Ishikawa (cell line): ENCODE data around the gene PDE6B.

Experiments used
- CEBPB ChIP-seq: IDR thresholded peaks from 2 replicates; pipeline ENCODE4 v1.6.1; 2012
- CREB1 ChIP-seq: IDR thresholded peaks from 2 replicates; pipeline ENCODE4 v1.6.1; 2012; ENCODE audit warnings: low read depth
- EGR1 ChIP-seq: IDR thresholded peaks from 2 replicates; pipeline ENCODE4 v1.6.1; 2012
- EP300 ChIP-seq: IDR thresholded peaks from 2 replicates; pipeline ENCODE4 v1.6.1; 2012; ENCODE audit warnings: borderline replicate concordance
- FOXM1 ChIP-seq: IDR thresholded peaks from 2 replicates; pipeline ENCODE4 v1.6.1; 2012; ENCODE audit warnings: low read depth, borderline replicate concordance
- NFIC ChIP-seq: IDR thresholded peaks from 2 replicates; pipeline ENCODE4 v1.6.1; 2012
- RAD21 ChIP-seq: IDR thresholded peaks from 2 replicates; pipeline ENCODE4 v1.6.1; 2012; ENCODE audit warnings: low read depth
- TAF1 ChIP-seq: IDR thresholded peaks from 2 replicates; pipeline ENCODE4 v1.6.1; 2012; ENCODE audit warnings: low read depth, mild to moderate bottlenecking
- TCF12 ChIP-seq: IDR thresholded peaks from 2 replicates; pipeline ENCODE4 v1.6.1; 2012; ENCODE audit warnings: low read depth
- TEAD4 ChIP-seq: IDR thresholded peaks from 2 replicates; pipeline ENCODE4 v1.6.1; 2012
- YY1 ChIP-seq: IDR thresholded peaks from 2 replicates; pipeline ENCODE4 v1.6.1; 2012; ENCODE audit warnings: low read depth
- ZBTB7A ChIP-seq: IDR thresholded peaks from 2 replicates; pipeline ENCODE4 v1.6.1; 2012; ENCODE audit warnings: low read depth
- TF ChIP-seq, protein P1 (sequence below): IDR thresholded peaks from 2 replicates; pipeline ENCODE4 v1.6.1; 2012
- TF ChIP-seq, protein P2 (sequence below): IDR thresholded peaks from 2 replicates; pipeline ENCODE4 v1.6.1; 2012; ENCODE audit warnings: low read depth, mild to moderate bottlenecking
- TF ChIP-seq, protein P3 (sequence below): IDR thresholded peaks from 2 replicates; pipeline ENCODE4 v1.6.1; 2012

Gene PDE6B

DNA sequence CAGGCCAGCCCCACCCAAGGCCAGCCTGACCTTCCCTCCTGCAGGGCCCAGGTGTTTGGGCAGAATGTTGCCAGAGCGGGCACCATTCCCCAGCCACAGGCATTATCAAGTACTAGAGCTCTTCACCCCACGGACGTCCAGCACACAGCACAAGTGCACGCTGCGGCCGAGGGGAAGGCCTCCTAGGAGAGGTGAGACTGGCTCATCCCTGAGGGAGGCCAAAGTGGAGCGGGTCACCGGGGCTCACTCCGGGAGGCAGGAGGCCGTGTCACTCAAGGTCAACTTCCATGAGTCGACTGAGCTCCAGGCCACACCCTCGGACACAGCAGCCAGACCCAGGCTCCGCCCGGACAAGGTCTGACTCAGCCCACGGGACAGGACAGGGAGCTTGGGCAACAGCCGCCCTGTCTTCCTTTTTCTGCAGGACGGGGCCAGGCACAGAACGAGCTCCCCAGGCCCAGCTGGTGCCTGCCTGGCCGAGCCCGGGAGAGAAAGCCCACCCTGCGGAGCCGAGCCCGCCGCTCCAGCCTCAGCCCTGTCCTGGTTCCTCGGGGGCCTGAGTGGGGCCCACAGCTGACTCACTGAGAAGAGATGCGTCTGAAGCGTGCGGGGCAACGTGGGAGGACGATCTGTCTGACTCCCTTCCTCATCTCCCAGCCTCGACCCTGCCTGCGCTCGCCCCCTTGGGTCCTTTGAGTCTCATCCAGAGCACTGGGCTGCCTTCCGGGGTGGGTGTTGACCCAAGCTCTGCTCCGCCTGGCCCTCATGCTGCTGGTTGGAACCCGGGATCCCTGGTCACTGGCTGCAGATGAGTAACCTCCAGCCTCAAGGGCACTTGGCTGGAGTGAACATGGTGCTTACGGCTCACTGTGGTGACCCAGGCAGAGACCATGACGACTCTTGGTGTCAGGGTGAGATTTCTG, 61.9 kb downstream of the PDE6B start:
- TF ChIP-seq YY1, result no peak
- TF ChIP-seq ZBTB7A, result no peak
- no peak for TF ChIP-seq CREB1
- no peak for TF ChIP-seq TAF1
- TF ChIP-seq EP300, result no peak
- TF ChIP-seq CEBPB, result no peak
- TF ChIP-seq, protein P1, sequence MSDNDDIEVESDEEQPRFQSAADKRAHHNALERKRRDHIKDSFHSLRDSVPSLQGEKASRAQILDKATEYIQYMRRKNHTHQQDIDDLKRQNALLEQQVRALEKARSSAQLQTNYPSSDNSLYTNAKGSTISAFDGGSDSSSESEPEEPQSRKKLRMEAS, result no peak
- no peak for TF ChIP-seq TEAD4
- TF ChIP-seq TCF12, result no peak
- TF ChIP-seq, protein P2, sequence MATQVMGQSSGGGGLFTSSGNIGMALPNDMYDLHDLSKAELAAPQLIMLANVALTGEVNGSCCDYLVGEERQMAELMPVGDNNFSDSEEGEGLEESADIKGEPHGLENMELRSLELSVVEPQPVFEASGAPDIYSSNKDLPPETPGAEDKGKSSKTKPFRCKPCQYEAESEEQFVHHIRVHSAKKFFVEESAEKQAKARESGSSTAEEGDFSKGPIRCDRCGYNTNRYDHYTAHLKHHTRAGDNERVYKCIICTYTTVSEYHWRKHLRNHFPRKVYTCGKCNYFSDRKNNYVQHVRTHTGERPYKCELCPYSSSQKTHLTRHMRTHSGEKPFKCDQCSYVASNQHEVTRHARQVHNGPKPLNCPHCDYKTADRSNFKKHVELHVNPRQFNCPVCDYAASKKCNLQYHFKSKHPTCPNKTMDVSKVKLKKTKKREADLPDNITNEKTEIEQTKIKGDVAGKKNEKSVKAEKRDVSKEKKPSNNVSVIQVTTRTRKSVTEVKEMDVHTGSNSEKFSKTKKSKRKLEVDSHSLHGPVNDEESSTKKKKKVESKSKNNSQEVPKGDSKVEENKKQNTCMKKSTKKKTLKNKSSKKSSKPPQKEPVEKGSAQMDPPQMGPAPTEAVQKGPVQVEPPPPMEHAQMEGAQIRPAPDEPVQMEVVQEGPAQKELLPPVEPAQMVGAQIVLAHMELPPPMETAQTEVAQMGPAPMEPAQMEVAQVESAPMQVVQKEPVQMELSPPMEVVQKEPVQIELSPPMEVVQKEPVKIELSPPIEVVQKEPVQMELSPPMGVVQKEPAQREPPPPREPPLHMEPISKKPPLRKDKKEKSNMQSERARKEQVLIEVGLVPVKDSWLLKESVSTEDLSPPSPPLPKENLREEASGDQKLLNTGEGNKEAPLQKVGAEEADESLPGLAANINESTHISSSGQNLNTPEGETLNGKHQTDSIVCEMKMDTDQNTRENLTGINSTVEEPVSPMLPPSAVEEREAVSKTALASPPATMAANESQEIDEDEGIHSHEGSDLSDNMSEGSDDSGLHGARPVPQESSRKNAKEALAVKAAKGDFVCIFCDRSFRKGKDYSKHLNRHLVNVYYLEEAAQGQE, result no peak
- TF ChIP-seq FOXM1, result no peak
- TF ChIP-seq, protein P3, sequence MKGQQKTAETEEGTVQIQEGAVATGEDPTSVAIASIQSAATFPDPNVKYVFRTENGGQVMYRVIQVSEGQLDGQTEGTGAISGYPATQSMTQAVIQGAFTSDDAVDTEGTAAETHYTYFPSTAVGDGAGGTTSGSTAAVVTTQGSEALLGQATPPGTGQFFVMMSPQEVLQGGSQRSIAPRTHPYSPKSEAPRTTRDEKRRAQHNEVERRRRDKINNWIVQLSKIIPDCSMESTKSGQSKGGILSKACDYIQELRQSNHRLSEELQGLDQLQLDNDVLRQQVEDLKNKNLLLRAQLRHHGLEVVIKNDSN, result no peak
- TF ChIP-seq NFIC, result no peak
- TF ChIP-seq RAD21, result no peak
- TF ChIP-seq EGR1, result no peak

DNA sequence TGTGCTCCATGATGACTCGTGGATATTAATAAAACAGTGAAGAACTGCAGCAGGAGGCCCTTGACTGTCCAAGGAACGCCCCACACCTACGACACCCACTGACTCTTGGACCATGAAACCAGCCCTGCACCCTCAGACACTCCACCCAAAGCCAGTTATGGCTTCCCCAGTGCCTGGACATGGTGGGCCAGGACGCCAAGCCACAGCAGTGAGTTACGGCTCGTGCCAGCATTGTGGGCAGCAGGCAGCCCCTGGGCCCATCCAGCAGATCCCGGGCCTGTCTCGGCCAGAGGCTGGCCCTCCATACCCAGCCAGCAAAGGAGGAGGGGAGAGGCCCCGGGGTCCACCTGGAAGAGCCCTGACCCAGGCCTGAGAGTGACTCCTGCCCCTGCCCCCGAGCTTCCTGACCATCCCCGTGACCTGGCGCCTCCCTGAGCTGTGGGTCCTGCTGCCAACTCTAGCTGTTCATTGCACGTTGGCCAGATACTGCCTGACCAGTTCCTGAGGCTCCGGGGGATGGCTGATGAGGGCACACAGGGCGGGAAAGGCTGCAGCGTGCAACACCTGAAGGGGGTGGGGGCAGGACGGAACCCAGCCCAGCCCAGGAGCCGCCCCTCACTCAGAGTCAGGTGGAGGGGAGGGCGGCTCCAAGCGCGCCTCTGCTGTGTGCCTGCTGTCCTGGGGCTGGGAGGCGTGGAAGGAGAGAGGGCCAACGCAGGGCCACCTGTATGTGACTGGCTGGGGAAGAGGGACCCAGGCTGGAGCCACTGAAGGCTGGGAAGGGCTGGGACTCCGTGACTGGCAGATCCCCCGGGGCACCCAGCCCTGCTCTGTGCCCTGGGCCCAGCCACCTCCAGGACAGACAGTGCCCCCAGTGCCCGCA, 62.8 kb downstream of the PDE6B start:
- TF ChIP-seq YY1 (no peak), EP300 (no peak), EGR1 (no peak), ZBTB7A (no peak), CEBPB (no peak), NFIC (no peak), TEAD4 (no peak), FOXM1 (no peak), RAD21 (no peak), CREB1 (no peak), TAF1 (no peak), TCF12 (no peak)
- TF ChIP-seq, protein P2, result no peak
- TF ChIP-seq, protein P3, result no peak
- TF ChIP-seq, protein P1, result no peak

DNA sequence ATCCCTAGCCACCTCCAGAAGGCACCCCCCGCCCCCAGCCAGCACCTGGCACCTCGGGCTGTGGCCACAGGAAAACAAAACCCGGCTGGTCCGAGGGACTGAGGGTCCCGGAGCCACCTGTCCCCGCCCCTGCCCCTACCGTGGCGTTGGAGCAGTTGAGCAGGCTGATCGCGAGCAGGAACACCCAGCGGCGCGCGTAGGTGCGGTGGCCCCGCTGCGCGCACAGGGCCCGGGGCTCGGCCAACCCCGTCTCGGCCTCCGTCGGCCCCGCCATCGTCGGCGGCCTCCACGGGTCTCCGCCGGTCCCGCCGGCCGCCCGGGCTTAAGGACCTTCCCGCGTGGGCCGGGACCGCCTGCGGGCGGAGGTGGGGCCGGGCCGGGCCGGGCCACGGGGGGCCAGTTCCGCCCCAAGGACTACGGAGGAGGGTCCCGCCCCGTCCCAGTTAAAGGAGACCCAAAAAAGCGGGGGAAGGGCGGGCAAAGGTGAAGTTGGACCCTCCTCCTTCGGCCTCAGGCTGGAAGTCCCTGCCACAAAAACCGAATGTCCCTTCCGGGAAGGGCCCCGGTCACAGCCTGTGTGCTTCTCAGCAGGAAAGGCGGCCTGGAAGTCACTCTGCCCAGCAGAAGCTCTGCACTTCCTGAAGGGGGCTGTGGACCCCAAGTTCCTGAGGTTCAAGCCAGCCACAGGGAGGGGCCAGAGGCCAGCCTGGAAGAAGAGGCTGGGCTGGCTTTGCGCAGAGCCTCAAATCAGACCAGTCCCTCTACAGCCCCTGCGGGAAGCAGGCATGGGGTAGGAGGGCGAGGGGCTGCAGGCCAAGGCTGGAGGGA, 63.7 kb downstream of the PDE6B start, which contains the start of gene SLC49A3:
Gene SLC49A3, minus strand, starts transcription at position 298 of the 828 bp plus-strand sequence. Its CDS starts 24 bp downstream, at position 274.
- TF ChIP-seq CREB1 (no peak), CEBPB (no peak), TCF12 (no peak), ZBTB7A (no peak), TAF1 (no peak), TEAD4 (no peak)

DNA sequence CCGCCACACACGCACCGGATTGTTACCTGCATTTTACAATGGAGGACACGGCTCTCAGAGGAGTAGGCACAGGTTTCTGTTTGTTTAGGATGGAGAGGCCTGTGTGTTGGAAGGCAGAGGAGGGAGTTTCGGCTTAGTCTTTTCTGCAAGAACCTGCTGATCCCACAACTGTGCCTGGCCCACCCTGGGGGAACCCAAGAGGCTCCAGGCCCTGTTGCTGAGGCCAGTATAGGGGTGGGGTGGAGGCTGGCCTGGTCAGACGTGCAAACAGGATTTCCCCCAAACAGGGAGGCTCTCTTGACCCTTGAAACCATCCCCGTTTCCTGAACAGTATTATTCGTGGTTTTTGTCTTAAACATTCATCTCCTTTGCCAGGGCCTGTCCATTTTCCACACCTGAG, 64.3 kb downstream of the PDE6B start:
- no peak for TF ChIP-seq ZBTB7A
